ENCODE measurements around the gene FGR.

GRCh38 chr1:27668121-27668807 lies 33.3 kb upstream of the FGR start:
- no peak for TF ChIP-seq POLR2AphosphoS5 (IDR thresholded peaks at IDR 0.05; ENCODE audit: borderline replicate concordance, low read depth, low read length)
- no peak for TF ChIP-seq EZH2 (IDR thresholded peaks at IDR 0.05)
